H1 (cell line): ENCODE results near the gene ANKRD62. TPM values are rescaled to one million over a fixed set of nuclear protein-coding genes. Genes with fewer than 3 reads are reported as not detected.

Source experiments
- CTCF ChIA-PET: fragments of 300-600 bp; sonication (Branson Sonifier 250); formaldehyde crosslinking; loops from one replicate; lab custom pipeline; 2021; ENCODE audit not compliant: partially characterized antibody; lab: Charles Lee
- POLR2A ChIA-PET: fragments of 300-600 bp; sonication (Branson Sonifier 250); formaldehyde crosslinking; loops from one replicate; lab custom pipeline; 2021; ENCODE audit warnings: inconsistent platforms; ENCODE audit not compliant: partially characterized antibody; lab: Charles Lee
- DNase-seq, 2 experiments: peaks; one replicate each; pipeline versions ENCODE4 v3.0.0 to v3.0.0-alpha.2; 2010 to 2022; ENCODE audit warnings: low spot score in 2 of 2, low read depth in 1 of 2, mixed read lengths in 1 of 2
- FAIRE-seq: peaks from 2 replicates; lab custom pipeline; 2011; peaks lifted over from hg19 to GRCh38; lab: Jason Lieb, UNC
- H2AFZ ChIP-seq: 2 replicates; pipeline ENCODE4 v1.8.1; 2012; ENCODE audit warnings: low read length, inconsistent platforms
- H2AK5ac ChIP-seq: 2 replicates; pipeline ENCODE4 v1.6.1; 2013; ENCODE audit warnings: low read depth, low read length
- H2BK120ac ChIP-seq: replicated peaks from 2 replicates; pipeline ENCODE3; 2013; ENCODE audit warnings: low read depth, low read length, inconsistent platforms
- H2BK12ac ChIP-seq: 2 replicates; pipeline ENCODE4 v1.6.1; 2013; ENCODE audit warnings: low read depth, low read length
- H2BK15ac ChIP-seq: 2 replicates; pipeline ENCODE4 v1.6.1; 2013; ENCODE audit warnings: low read length
- H2BK20ac ChIP-seq: 2 replicates; pipeline ENCODE4 v1.6.1; 2013; ENCODE audit warnings: low read length
- H2BK5ac ChIP-seq: 2 replicates; pipeline ENCODE4 v1.6.1; 2013; ENCODE audit warnings: low read depth, low read length
- H3K14ac ChIP-seq: 2 replicates; pipeline ENCODE4 v1.6.1; 2013; ENCODE audit warnings: inconsistent platforms; ENCODE audit not compliant: insufficient read length
- H3K18ac ChIP-seq: 2 replicates; pipeline ENCODE4 v1.6.1; 2013; ENCODE audit warnings: low read length; ENCODE audit errors: extremely low read depth
- H3K23ac ChIP-seq: 2 replicates; pipeline ENCODE4 v1.6.1; 2013; ENCODE audit warnings: inconsistent platforms; ENCODE audit not compliant: insufficient read length
- H3K23me2 ChIP-seq: 2 replicates; pipeline ENCODE4 v1.6.1; 2013; ENCODE audit warnings: low read depth, low read length
- H3K27ac ChIP-seq: 2 replicates; pipeline ENCODE4 v1.6.1; 2011; ENCODE audit warnings: low read depth, low read length, inconsistent platforms
- H3K27me3 ChIP-seq, 4 experiments: replicated peaks in 1 of 4; 1 replicate in 1 of 4; 2 replicates in 3 of 4; pipeline versions ENCODE4 v1.6.1 to v1.8.1; 2011 to 2013; ENCODE audit warnings: low read length in 3 of 4, mild to moderate bottlenecking in 3 of 4, inconsistent platforms in 2 of 4, mixed read lengths in 2 of 4, moderate library complexity in 1 of 4; ENCODE audit not compliant: control insufficient read depth in 3 of 4, insufficient read depth in 3 of 4; ENCODE audit errors: extremely low read depth in 1 of 4
- H3K36me3 ChIP-seq, 4 experiments: 2 replicates each; pipeline versions ENCODE4 v1.6.1 to v1.8.1; 2011 to 2013; ENCODE audit warnings: mild to moderate bottlenecking in 4 of 4, low read length in 3 of 4, moderate library complexity in 2 of 4, control low read depth in 1 of 4, inconsistent platforms in 1 of 4; ENCODE audit not compliant: insufficient read depth in 4 of 4, control insufficient read depth in 2 of 4
- H3K4ac ChIP-seq: replicated peaks from 2 replicates; pipeline ENCODE3; 2013; ENCODE audit warnings: low read length, low read depth, mixed read lengths, inconsistent platforms; ENCODE audit not compliant: insufficient read length
- H3K4me1 ChIP-seq, 4 experiments: replicated peaks in 1 of 4; 1 replicate in 1 of 4; 2 replicates in 3 of 4; pipeline versions ENCODE4 v1.6.1 to v1.8.1; 2011 to 2013; ENCODE audit warnings: low read length in 3 of 4, inconsistent platforms in 2 of 4, mixed read lengths in 1 of 4; ENCODE audit not compliant: insufficient read depth in 4 of 4, control insufficient read depth in 3 of 4
- H3K4me2 ChIP-seq, 2 experiments: 2 replicates each; pipeline versions ENCODE4 v1.6.1 to v1.8.1; 2011 to 2013; ENCODE audit warnings: low read depth in 2 of 2, low read length in 2 of 2, control low read depth in 1 of 2, inconsistent platforms in 1 of 2, mild to moderate bottlenecking in 1 of 2; ENCODE audit not compliant: insufficient read depth in 1 of 2
- H3K4me3 ChIP-seq, 4 experiments: fragments of 200-600, 300-600 bp in 1 of 4; sonication (generic), shearing (Covaris generic), sonication (Bioruptor Twin) in 1 of 4; 2 replicates each; pipeline versions ENCODE4 v1.5.1 to v1.8.1; 2011 to 2016; ENCODE audit warnings: low read length in 4 of 4, low read depth in 3 of 4, control low read depth in 2 of 4, inconsistent platforms in 2 of 4, mild to moderate bottlenecking in 2 of 4, mixed read lengths in 1 of 4, moderate library complexity in 1 of 4; ENCODE audit not compliant: insufficient read depth in 2 of 4; ENCODE audit errors: extremely low read depth in 1 of 4
- H3K56ac ChIP-seq: replicated peaks from 2 replicates; pipeline ENCODE3; 2013; ENCODE audit warnings: low read depth, mild to moderate bottlenecking, mixed read lengths, low read length, inconsistent platforms; ENCODE audit not compliant: insufficient read length
- H3K79me1 ChIP-seq: 2 replicates; pipeline ENCODE4 v1.6.1; 2013; ENCODE audit warnings: low read depth, low read length, control low read depth
- H3K79me2 ChIP-seq, 2 experiments: 2 replicates each; pipeline versions ENCODE4 v1.6.1 to v1.8.1; 2012 to 2013; ENCODE audit warnings: low read length in 2 of 2, mild to moderate bottlenecking in 2 of 2, inconsistent platforms in 1 of 2; ENCODE audit not compliant: insufficient read depth in 2 of 2, control insufficient read depth in 1 of 2
- H3K9ac ChIP-seq, 4 experiments: replicated peaks in 1 of 4; 1 replicate in 1 of 4; 2 replicates in 3 of 4; pipeline versions ENCODE4 v1.6.1 to v1.8.1; 2011 to 2013; ENCODE audit warnings: low read depth in 3 of 4, low read length in 3 of 4, control low read depth in 2 of 4, mild to moderate bottlenecking in 2 of 4, moderate library complexity in 2 of 4, inconsistent platforms in 1 of 4; ENCODE audit errors: extremely low read depth in 1 of 4
- H3K9me3 ChIP-seq, 2 experiments: 2 replicates each; pipeline versions ENCODE4 v1.6.1 to v1.8.1; 2012 to 2013; ENCODE audit warnings: mild to moderate bottlenecking in 2 of 2, moderate library complexity in 2 of 2, control low read depth in 1 of 2, inconsistent platforms in 1 of 2, low read depth in 1 of 2, low read length in 1 of 2, mixed read lengths in 1 of 2; ENCODE audit not compliant: insufficient read depth in 2 of 2
- H4K20me1 ChIP-seq, 2 experiments: replicated peaks in 1 of 2; 2 replicates each; pipeline versions ENCODE3 to v1.8.1; 2011 to 2013; ENCODE audit warnings: inconsistent platforms in 2 of 2, low read length in 2 of 2, mild to moderate bottlenecking in 1 of 2; ENCODE audit not compliant: insufficient read depth in 2 of 2, control insufficient read depth in 1 of 2
- H4K5ac ChIP-seq: 2 replicates; pipeline ENCODE4 v1.6.1; 2013; ENCODE audit warnings: low read length, low read depth, mixed read lengths, inconsistent platforms; ENCODE audit not compliant: insufficient read length
- H4K8ac ChIP-seq: 2 replicates; pipeline ENCODE4 v1.8.0; 2013; ENCODE audit warnings: mild to moderate bottlenecking, moderate library complexity, low read length, inconsistent platforms; ENCODE audit not compliant: insufficient read depth; ENCODE audit errors: extremely low read depth
- H4K91ac ChIP-seq: replicated peaks from 2 replicates; pipeline ENCODE3; 2013; ENCODE audit warnings: low read length, mixed read lengths, inconsistent platforms; ENCODE audit not compliant: insufficient read length
- HDAC2 ChIP-seq, 2 experiments: fragments of 300-600 bp in 1 of 2; sonication (generic) in 1 of 2; IDR thresholded peaks; 2 replicates each; pipeline ENCODE4 v1.6.1; 2011 to 2012; ENCODE audit warnings: low read depth in 2 of 2, low read length in 2 of 2, mild to moderate bottlenecking in 2 of 2, moderate library complexity in 2 of 2, borderline replicate concordance in 1 of 2, inconsistent platforms in 1 of 2
- WGBS, 2 experiments: shearing (Covaris generic) in 1 of 2; methylation state at CpG; one replicate each; pipeline versions ENCODE4 v1.1.6 to v1.1.7; 2013 to 2015; ENCODE audit warnings: low lambda C conversion rate in 2 of 2, mixed read lengths in 2 of 2, inconsistent platforms in 1 of 2, low coverage in 1 of 2, missing lambda C conversion rate in 1 of 2; ENCODE audit not compliant: insufficient replicate concordance in 2 of 2, insufficient coverage in 1 of 2, insufficient read length in 1 of 2; ENCODE audit errors: extremely low coverage in 1 of 2, missing lambda C conversion rate in 1 of 2; 5-methylcytosine and 5-hydroxymethylcytosine counted together
- polyA plus RNA-seq, 7 experiments: library from polyadenylated mRNA; depleted of rRNA in 3 of 7; stranded (reverse) in 5 of 7; unstranded in 2 of 7; fragments of >200 nt in 5 of 7; fragments of 200-250 nt in 2 of 7; gene quantifications; 1 replicate in 5 of 7; 2 replicates in 1 of 7; 4 replicates in 1 of 7; pipeline versions ENCODE4 v1.2.1 to v1.2.3, GENCODE V29; 2011 to 2013; ENCODE audit warnings: missing spikeins in 2 of 7, mixed read lengths in 2 of 7
- total RNA-seq: library from RNA; stranded (reverse); fragmentation: NEBNext Ultra II Directional; extraction: Animal tissue kit (Norgen Biotek cat#: 25700); gene quantifications from 2 replicates; pipeline ENCODE4 v1.2.1, GENCODE V29; 2021

Gene ANKRD62
- total and polyA plus RNA-seq, 2 of the 8 experiments (the other 6 are each of a cell fraction or from before 2014, with no cell fraction given), result not detected

DNA sequence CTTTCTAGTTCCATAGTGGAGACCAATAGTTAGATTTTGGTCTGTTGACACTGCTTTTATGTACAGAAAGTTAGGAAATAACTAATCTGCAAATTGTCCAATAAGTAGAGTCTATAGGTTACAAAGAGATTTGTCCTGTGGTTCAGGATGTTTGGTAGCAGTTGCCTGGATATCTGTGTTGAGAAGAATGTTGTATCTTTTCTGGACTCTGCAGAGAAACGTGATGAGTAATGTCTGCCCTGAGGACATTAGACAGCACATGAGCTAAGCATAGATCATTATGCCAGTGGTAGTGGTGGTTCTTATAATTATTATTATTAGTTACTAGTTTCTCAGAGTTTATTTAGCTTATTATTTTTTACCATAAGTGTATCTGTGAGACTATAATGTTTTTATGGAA, 65.8 kb downstream of the ANKRD62 start:
- CTCF ChIA-PET, result no interaction called here
- H3K4me2 ChIP-seq, result no peak overlapping the region

More for the DNA sequence above, 65.8 kb downstream of the ANKRD62 start:
- Histone ChIP-seq H3K9ac (no peak overlapping the region), H4K91ac (no peak overlapping the region), H2AK5ac (no peak overlapping the region), H2BK20ac (no peak overlapping the region), H4K5ac (no peak overlapping the region), H3K4me3 (no peak overlapping the region), H4K20me1 (no peaks in the 10 kb centered on the region), H2BK15ac (no peak overlapping the region), H4K8ac (no peak overlapping the region), H3K56ac (no peak overlapping the region), H2BK5ac (no peak overlapping the region), H3K14ac (no peak overlapping the region), H3K23me2 (no peaks in the 10 kb centered on the region), H3K36me3 (no peaks in the 10 kb centered on the region), H2AFZ (no peak overlapping the region), H3K4ac (no peak overlapping the region), H3K4me1 (no peaks in the 10 kb centered on the region), H3K27me3 (no peaks in the 10 kb centered on the region), H2BK12ac (no peak overlapping the region), H3K18ac (no peak overlapping the region), H3K79me2 (no peaks in the 10 kb centered on the region), H3K27ac (no peak overlapping the region), H3K23ac (no peak overlapping the region), H3K9me3 (no peaks in the 10 kb centered on the region), H3K79me1 (no peaks in the 10 kb centered on the region), H2BK120ac (no peak overlapping the region)
- DNase-seq, result no peak
- TF ChIP-seq HDAC2 (IDR thresholded peaks at IDR 0.05; ENCODE audit: borderline replicate concordance in 1 of 2, low read depth in 2 of 2, low read length in 2 of 2), result no peak
- POLR2A ChIA-PET, result no interaction called here
- 83% methylated on average over 1 of the region's 1 CpG; no CpG with 5 or more reads in 1 of the 2 experiments for WGBS, 2 experiments
- no peak for FAIRE-seq
